Stimulated activated CD4-positive, alpha-beta T cell treated with anti-CD3 and anti-CD28 coated beads, Interleukin-15, amount 100 ng/mL, for 1 hour (primary cell): Measurements from ENCODE around the gene TEX54.
A peak's percentile ranks its signal among the peaks of the same experiment; 100 is the strongest.

ENCODE experiments used
- DNase-seq, 2 donors: peaks; one replicate each; pipeline ENCODE4 v3.0.0-alpha.2; 2020; ENCODE audit warnings: low read depth in 1 of 2, low spot score in 1 of 2

The TEX54 gene

DNA sequence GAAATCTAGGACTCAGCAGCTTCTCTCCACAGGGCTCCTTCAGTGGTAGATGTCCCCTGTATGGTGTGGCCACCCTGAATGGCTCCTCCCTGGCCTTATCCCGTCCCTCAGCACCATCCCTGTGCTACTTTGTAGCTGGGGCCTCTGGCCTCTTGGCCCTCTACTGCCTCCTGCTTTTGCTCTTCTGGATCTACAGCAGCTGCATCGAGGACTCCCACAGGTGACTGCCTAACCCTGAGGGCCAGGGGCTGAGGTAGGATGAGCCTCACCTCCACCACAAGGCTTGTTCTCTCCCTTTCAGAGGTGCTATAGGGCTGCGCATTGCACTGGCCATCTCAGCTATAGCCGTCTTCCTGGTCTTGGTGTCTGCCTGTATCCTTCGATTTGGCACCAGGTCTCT lies 43.6 kb downstream of the TEX54 start:
- no peak for DNase-seq

DNA sequence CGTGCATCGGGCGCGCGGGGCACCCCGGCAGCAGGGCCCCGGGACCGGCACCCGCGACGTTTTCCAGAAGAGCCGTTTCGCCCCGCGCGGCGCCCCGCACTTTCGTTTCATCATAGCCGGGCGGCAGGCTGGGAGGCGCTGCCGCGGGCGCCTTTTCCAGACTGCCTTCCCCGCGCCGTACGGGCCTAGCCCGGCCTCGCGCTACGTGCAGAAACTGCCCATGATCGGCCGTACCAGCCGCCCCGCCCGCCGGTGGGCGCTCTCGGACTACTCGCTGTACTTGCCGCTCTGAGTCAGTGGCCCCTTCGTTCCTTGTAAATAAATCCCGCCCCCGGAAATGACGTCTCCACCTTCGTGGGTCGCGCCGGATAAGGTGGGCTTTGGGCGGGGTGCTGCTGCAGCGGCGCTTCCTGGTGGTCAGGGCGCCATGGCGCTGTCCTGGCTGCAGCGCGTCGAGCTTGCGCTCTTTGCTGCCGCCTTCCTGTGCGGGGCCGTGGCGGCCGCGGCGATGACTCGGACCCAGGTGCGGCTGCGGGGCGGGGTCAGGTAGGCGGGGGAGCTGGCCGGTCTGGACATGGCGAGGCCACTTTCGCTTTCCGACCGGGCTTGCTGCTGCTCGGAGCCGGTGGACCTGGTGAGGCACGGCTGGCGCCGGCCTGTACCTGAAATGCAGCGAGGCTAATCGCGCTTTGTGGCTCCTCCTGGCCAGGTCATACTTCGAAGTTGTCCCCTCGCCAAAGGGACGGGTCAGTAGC lies 45.5 kb downstream of the TEX54 start, which contains the start of gene TMEM179B:
Gene TMEM179B (plus strand): TSS at position 398 of the 755 bp plus-strand sequence. CDS start 30 bp downstream, at position 428.
- DNase-seq = peak; percentile 91 to 92

DNA sequence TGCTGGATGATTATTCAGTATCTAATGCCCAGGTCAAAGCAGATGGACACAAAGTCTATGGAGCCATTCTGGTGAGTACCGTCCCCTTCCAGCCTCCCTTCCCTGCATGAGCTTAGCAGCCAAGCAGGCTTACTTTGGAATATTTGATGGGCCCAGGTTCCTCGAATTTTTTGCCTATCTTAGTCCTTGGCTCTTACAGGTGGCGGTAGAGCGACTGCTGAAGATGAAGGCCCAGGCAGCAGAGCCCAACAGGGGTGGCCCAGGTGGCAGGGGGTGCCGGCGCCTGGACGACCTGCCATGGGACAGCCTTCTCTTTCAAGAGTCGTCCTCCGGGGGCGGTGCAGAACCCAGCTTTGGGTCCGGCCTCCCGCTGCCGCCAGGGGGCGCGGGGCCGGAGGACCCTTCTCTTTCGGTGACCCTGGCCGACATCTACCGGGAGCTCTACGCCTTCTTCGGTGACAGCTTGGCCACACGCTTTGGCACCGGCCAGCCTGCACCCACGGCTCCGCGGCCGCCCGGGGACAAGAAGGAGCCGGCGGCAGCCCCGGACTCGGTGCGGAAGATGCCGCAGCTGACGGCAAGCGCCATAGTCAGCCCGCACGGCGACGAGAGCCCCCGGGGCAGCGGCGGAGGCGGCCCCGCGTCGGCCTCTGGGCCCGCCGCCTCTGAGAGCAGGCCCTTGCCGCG lies 46.2 kb downstream of the TEX54 start:
- peak; percentile 72 to 77 for DNase-seq

DNA sequence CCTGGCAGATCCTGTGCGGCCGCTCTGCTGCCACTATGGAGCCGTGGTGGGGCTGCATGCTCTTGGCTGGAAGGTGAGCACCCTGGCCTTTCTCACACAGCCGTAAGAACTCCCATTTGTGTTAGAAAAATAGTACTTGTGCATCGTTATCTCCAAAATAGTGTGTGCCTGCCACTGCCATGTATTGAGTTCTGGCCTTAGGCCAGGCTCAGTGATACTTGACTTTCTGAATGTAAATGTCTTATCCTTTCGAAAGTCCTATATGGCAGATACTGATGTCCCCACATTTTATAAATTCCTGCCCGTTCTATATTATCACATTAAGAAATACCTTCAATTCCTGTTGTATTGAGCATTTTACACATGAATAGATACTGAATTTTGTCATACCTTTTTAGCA lies 49.9 kb downstream of the TEX54 start:
- DNase-seq = no peak
